HG03066 (cell line): ENCODE results near the gene MCM7.

Source experiments
- ATAC-seq: cut with Tn5 transposase; IDR thresholded peaks from one replicate; pipeline ENCODE4 v1.9.1; 2021; ENCODE audit warnings: low read depth; ENCODE audit not compliant: unreplicated experiment

The MCM7 gene

DNA sequence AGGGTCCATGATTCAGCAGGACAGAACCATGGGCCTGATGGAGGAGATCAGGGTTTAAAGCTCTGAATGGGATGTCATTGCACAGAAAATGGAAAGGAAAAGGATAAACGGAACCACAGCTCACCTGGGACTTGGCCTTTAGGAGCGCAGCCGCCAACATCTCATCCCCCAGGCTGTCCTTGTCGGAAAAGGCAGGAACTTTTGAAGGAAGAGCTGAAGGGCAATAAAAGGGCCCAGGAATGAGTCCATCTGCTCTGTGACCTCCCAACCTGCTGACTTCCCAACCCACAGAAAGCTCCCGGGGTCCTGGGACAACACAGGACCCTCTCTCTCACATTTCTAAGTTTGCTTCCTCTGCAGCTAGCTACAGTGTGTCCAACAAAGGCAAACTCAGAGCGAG, 25.8 kb downstream of the MCM7 start:
- no peak for ATAC-seq

DNA sequence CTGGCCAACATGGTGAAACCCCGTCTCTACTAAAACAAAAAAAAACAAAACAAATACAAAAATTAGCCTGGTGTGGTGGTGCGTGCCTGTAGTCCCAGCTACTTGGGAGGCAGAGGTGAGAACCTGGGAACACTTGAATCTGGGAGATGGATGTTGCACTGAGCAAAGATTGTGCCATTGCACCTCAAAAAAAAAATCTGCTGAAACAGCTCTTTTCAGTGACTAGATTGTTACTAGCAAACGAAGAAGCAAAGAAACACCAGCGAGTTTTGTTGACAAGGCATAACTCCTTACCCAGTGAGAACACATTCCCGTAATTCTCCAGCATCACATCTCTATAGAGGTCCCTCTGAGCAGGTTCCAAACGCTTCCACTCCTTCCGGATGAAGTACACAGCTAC, 26.4 kb downstream of the MCM7 start:
- no peak for ATAC-seq

- no peak for ATAC-seq
Observed at GRCh38 chr7:100072462-100072861, 28.7 kb downstream of the MCM7 start.

DNA sequence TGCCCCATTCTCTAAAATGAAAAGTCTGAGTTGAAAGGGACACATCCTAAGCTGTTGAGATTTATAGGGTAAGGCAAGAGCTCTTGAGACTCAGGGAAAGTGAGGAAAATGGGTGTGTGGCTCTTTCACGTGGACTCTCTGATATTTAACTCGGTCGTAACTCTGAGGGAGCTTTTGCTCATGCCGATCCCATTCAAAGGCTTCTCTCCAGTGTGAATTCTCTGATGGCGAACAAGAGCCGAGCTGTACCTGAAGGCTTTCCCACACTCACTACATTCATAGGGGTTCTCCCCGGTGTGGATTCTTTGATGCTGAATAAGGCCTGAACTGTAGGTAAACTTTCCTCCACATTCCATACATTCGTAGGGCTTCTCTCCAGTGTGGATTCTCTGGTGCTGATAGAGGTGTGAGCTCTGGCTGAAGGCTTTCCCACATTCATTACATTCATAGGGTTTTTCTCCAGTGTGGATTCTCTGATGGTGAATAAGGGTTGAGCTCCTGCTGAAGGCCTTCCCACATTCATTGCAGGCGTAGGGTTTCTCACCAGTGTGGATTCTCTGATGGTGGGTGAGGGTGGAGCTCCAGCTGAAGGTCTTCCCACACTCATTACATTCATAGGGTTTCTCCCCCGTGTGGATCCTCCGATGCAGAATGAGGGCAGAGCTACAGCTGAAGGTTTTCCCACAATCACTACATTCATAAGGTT, 30.0 kb downstream of the MCM7 start:
- ATAC-seq: no peak

GRCh38 chr7:100069991-100070390, 31.2 kb downstream of the MCM7 start:
- ATAC-seq: no peak

DNA sequence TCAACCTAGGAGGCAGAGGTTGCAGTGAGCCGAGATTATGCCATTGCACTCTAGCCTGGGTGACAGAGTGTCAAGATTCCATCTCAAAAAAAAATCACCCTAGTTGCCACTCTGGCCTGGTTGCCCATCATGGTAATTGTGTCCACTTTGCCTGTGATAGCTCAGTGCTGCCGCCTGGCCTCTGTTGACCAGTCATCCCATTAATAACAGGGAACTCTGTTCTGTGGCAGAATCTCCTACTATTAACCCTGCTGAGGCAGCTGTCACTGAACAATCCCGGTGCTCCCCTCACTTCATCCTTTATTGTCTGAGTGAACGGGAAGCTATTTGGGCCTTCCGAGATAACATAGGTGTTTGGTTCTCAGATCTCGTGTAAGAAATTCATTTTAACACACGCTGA, 34.2 kb downstream of the MCM7 start:
- ATAC-seq: no peak

- no peak for ATAC-seq
Observed at GRCh38 chr7:100065452-100066186, 35.6 kb downstream of the MCM7 start.

DNA sequence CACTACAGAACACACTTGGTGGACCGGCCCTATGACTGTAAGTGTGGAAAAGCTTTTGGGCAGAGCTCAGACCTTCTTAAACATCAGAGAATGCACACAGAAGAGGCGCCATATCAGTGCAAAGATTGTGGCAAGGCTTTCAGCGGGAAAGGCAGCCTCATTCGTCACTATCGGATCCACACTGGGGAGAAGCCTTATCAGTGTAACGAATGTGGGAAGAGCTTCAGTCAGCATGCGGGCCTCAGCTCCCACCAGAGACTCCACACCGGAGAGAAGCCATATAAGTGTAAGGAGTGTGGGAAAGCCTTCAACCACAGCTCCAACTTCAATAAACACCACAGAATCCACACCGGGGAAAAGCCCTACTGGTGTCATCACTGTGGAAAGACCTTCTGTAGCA, 37.0 kb downstream of the MCM7 start:
- no peak for ATAC-seq

- ATAC-seq: no peak
Observed at GRCh38 chr7:100063376-100063775, 37.8 kb downstream of the MCM7 start.

DNA sequence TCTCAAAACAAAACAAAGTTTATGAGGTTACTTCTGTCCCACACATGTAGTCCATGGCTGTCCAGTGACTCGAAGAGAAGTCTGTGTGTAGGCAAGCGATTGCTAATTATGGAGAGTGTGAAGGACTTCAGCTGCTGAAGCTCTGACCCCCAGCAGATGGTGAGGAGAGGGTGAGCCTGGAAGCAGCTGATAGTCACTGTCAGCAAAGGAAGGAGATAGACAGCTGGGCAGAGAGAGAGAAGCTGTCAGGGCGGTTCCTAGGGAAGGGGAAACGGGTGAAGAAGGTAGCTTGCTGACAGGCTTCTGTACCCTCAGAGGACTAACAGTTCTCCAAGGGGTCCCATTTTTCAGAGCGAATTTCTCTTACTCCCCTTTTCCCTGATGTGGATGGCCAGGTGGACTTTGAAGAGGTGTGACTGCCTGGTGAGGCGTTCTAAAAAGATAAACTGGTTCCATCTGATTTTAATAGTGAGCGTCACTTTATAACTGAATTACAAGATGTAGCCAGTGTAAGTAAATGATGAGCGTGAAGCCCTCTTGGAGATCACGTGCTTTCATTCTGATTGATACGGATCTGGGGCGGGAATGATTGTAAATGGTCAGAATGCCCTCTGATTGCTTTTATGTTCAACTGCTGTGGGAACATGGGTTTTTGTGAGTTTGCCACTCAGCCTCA, 39.5 kb downstream of the MCM7 start:
- no peak for ATAC-seq

DNA sequence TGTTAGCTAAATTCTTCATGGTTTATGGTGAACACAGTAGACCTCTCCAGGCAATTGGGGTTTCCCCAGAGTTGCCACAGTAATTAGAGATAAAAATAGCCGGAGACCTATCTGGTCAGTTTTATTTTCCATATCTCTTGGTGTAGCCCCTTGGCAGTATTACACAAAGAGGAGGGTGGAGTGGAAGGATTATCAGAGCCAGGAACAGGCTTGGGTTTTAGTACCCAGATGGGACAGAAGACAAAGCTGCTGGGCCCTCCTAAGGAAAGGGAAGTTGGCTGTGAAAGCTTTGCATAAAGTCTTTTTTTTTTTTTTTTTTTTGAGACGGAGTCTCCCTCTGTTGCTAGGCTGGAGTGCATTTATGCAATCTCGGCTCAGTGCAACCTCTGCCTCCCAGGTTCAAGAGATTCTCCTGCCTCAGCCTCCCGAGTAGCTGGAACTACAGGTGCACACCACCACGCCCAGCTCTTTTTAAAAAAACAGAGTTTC, 41.9 kb downstream of the MCM7 start:
- no peak for ATAC-seq

GRCh38 chr7:100057006-100057405, 44.2 kb downstream of the MCM7 start:
- ATAC-seq: no peak

- no peak for ATAC-seq
Observed at GRCh38 chr7:100053215-100053614, 48.0 kb downstream of the MCM7 start.

- no peak for ATAC-seq
Observed at GRCh38 chr7:100051611-100052010, 49.6 kb downstream of the MCM7 start.

- ATAC-seq: peak; percentile 86
Observed at GRCh38 chr7:100049441-100050291, 51.5 kb downstream of the MCM7 start, which contains the start of gene ZSCAN21. TSS of gene ZSCAN21 (plus strand) at chr7:100049774. CDS start at chr7:100057007, 7,233 bp downstream.

- no peak for ATAC-seq
Observed at GRCh38 chr7:100048680-100049079, 52.5 kb downstream of the MCM7 start.

DNA sequence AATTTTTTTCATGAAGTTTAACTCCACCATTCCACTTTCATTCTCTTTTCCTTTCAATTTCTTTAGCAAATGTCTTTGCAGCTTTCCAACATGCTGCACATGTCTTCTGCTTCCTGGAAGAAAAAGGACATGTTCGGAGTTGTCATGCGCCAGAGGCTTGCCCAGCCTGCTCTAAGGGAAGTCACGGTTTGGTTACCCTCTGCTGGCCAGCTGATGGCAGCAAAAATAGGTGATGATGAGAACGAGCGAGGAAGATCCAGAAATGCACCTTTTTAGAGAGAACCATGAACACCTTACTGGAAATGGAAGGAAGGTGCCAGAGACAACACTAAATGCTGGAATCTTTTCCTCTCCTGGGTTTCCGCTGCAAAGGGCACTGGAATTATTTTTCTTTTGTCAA, 56.5 kb downstream of the MCM7 start:
- ATAC-seq: no peak
